AG10803 (cell line): ENCODE measurements around the gene ITGA2B.
A peak's percentile ranks its signal among the peaks of the same experiment; 100 is the strongest.
"Not testable (repeated sequence)": the region's sequence is repeated elsewhere in the genome, so short reads cannot be mapped to it uniquely, and the experiment has no call there.

Experiments
- DNase-seq: peaks from one replicate; pipeline ENCODE4 v3.0.0; 2010; ENCODE audit warnings: low read depth
- H3K4me3 ChIP-seq: 2 replicates; pipeline ENCODE4 v1.5.1; 2011; ENCODE audit warnings: mild to moderate bottlenecking, low read length, control low read depth
- TF ChIP-seq, protein P1 (sequence below): conservative IDR thresholded peaks from 2 replicates; pipeline ENCODE4 v1.5.1; 2011; ENCODE audit warnings: mild to moderate bottlenecking, low read length, control low read depth, inconsistent platforms

Gene ITGA2B

DNA sequence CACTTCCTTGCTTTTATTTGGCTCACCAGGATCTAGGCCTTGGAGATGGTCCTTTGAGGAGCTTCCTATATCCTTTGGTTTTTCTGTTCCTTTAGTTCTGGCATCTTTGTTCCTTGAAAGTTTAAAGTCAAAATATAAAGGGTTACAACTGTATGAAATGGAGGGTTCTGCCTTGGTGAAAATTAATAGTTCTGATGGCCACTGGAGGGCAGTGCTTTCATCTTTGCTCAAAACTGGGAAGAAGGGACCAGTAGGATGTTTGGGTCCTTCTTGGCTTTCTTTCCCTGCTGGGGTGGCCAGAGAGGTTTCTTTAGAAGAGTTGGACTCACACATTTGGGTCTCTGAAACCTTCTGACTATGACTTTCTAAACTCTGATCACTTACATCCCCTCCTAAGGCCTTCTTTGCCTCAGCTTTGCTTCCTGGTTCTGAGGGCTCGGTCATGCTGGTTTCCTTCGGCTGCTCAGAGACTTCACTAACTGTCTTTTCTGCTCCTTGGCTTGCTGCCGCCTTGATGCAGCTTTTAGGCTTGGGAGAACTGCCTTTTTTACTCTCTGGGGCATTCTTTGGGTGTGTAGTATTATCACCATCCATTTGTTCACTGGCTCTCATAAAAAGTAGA, 10.9 kb upstream of the ITGA2B start:
- peak; percentile 26 for DNase-seq
- no peak overlapping the region for H3K4me3 ChIP-seq
- TF ChIP-seq, protein P1, sequence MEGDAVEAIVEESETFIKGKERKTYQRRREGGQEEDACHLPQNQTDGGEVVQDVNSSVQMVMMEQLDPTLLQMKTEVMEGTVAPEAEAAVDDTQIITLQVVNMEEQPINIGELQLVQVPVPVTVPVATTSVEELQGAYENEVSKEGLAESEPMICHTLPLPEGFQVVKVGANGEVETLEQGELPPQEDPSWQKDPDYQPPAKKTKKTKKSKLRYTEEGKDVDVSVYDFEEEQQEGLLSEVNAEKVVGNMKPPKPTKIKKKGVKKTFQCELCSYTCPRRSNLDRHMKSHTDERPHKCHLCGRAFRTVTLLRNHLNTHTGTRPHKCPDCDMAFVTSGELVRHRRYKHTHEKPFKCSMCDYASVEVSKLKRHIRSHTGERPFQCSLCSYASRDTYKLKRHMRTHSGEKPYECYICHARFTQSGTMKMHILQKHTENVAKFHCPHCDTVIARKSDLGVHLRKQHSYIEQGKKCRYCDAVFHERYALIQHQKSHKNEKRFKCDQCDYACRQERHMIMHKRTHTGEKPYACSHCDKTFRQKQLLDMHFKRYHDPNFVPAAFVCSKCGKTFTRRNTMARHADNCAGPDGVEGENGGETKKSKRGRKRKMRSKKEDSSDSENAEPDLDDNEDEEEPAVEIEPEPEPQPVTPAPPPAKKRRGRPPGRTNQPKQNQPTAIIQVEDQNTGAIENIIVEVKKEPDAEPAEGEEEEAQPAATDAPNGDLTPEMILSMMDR: peak; percentile 61

DNA sequence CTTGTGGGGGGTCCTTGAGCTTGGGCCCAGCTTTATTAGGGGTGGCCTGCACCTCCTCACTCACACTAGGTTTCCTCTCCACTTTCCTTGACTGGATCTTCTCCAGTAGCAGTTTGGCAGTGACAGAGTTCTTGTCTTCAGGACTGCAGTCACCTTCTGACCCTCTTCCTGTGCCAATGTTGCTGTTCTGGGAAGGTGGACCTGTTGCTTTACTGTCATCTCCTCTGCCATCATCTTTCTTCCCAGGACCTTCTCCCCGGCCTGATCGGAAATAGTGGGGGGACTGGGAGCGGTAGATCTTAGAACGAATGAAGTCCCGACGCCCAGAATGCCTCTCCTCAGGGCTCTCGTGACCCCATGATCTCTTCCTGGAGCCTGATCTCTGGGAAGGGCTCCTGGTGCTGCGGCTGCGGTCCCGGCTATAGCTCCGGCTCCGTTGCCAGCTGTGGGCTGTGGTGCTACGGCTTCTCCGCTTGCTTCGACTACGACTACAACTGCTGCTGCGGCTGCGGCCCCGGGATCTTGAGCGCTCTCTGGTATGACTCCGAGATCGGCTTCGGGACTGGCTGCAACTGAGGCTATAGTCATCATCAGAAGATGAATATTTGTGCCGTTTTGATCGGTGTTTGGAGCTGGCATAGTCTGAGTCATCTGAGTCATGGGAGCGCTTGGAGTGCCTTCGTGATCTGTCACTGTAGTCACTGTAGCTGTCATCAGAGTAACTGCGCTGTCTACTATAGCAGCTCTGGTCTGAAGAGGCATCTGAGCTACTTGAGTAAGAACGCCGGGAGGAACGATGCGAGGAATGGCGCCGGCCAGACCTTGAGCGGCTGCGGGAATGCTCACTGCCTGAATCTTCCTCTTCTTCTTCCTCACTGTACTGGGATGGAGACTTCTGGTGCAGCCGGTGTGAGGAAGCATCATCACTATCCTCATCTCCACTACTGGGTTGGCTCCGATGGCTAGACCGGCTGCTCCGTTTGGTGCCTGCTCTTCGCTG, 9.5 kb upstream of the ITGA2B start:
- TF ChIP-seq, protein P1: no peak
- H3K4me3 ChIP-seq: no peak overlapping the region
- no peak for DNase-seq

DNA sequence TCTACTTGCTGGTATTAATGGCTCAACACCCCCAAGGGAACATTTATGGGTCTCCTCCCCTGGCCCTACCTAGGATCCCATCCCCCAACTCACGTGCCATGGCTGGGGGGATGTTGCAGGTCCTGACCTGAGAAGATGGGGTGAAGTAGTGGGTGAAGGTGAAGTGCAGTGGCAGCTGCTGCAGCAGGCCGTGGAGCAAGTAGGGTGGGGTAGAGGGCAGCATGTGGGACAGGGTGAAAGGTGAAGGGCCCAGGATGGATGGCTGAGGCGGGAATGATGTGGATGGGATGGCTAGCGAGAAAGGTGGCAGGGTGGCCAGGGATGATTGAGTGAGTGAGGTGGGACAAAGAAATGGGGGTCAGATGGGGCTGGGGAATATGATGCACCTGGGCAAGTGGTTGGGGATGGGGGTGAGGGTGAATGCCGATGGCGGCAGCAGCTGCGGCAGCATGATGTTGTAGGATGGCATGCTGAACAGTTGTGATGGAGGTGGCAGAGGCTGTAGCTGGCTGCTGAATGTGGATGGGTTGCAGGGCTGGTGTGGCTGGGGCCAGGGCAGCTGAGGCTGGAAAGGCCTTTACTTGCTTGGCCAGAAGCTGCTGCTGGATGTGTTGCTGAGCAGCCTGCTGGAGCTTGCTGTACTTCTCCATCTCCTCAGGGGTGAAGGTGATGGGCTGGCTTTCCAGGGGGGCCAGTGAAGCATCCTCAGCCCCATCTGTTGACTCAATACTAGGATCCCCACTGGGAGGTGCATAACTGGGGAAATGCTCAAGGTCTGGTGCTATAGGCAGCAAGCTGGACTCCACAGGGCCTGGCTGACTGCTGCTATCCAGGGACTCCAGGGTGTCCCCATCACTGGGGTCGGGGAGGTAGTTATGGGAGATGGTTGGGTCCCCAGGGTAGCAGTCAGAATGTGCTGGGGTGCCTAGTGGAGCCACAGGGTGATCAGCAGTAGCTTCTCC, 8.3 kb upstream of the ITGA2B start:
- DNase-seq: no peak
- H3K4me3 ChIP-seq: no peak overlapping the region
- TF ChIP-seq, protein P1: no peak

DNA sequence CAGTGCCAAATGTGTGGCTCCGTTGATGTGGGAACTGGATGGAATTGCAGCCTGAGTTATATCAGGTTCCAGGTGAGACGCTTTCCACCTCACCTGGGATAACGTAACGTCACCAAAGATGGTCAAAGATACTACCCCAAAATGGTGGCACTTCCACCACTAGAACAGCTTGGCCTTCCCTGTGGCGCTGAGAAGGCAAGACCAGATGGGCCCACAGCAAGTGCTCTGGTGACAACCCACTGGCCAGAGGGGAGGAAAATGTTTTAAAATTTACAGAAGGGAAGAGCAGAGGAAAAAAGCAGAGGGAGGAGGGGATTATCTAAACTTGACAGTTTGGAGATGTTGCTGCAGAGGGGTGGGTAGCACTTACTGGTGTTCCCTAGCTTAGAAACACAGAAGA, 7.5 kb upstream of the ITGA2B start:
- TF ChIP-seq, protein P1: no peak
- DNase-seq: no peak
- H3K4me3 ChIP-seq: no peak overlapping the region

DNA sequence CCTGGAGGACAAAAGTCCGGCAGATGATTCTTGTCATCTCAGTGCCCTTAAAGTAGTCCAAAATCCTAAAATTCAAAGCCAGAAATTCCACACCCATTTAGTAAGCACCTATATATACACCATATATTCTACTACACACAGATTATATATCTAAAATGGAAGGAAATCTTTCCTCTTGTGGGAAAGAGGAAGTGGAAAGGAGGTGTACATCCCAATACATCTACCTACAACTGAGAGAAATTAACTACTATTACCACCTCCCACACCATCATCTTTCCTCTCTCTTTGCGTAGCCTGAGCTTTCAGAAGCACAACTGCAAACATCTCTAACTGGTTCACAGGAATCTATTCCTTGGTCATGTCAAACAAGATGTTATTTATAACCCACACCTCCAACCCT, 5.4 kb upstream of the ITGA2B start:
- no peak for DNase-seq

DNA sequence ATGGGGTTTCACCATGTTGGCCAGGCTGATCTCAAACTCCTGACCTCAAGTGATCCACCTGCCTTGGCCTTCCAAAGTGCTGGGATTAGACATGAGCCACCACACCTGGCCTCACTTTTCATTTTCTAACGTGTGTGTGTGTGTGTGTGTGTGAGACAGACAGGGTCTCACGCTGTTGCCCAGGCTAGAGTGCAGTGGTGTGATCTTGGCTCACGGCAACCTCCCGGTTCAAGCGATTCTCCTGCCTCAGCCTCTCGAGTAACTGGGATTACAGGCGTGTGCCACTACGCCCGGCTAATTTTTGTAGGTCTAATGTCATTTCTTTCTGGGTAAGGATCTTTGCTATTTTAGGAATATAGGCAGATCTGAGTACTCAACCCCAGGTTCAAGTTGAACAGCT, 4.7 kb upstream of the ITGA2B start:
- DNase-seq, H3K4me3 ChIP-seq: not testable (repeated sequence)

More for the DNA sequence above, 5.4 kb upstream of the ITGA2B start:
- no peak overlapping the region for H3K4me3 ChIP-seq
- TF ChIP-seq, protein P1: no peak

DNA sequence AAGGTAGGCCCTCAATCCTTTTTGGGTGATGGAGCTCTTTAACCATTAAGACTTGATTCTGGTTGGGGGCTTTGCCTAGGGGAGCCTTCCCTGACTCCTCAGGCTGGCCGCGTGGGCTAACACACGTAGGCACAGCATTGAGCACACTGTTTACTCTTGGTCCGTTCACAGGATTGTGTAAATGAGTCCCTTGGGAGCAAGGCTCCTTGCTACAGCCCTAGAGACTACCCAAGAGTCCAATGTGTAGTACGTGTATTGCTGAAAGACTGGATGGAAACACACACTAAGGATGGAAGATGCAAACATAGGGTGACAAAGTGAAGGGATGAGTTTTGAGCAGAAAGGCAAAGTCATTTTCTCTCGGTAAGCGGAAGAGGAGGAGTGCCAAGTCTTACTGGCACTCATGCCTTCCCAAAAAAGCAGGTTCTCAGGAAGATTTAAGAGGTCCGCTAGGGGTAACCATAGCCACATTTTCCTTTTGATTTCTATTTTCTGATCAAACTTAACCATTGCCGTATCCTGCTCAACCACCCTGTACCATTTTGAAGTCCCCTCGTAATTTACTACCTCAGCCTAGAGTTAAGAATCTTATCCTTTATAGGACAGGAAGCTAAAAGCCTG, 911 bp upstream of the ITGA2B start:
- no peak overlapping the region for H3K4me3 ChIP-seq
- DNase-seq: no peak
- TF ChIP-seq, protein P1: no peak
